GM12872 (cell line): ENCODE measurements around the gene SPTSSB.

Experiments used
- TF ChIP-seq, protein P1 (sequence below): IDR thresholded peaks from 3 replicates; pipeline ENCODE4 v1.5.1; 2011; ENCODE audit warnings: low read depth, mild to moderate bottlenecking, low read length, moderate library complexity; ENCODE audit not compliant: insufficient read depth

Gene SPTSSB

DNA sequence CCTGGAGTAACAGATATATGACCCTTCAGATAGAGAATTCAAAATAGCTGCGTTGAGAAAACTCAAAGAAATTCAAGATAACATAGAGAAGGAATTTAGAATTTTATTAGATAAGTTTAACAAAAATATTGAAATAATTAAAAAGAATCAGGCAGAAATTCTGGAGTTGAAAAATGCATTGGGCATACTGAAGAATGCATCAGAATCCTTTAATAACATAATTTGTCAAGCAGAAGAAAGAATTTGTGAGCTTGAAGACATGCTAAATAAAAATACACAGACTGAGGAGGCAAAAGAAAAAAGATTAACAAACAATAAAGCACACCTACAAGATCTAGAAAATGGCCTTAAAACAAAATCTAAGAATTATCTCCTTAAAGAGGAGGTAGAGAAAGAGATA, 50.5 kb downstream of the SPTSSB start:
- TF ChIP-seq, protein P1, sequence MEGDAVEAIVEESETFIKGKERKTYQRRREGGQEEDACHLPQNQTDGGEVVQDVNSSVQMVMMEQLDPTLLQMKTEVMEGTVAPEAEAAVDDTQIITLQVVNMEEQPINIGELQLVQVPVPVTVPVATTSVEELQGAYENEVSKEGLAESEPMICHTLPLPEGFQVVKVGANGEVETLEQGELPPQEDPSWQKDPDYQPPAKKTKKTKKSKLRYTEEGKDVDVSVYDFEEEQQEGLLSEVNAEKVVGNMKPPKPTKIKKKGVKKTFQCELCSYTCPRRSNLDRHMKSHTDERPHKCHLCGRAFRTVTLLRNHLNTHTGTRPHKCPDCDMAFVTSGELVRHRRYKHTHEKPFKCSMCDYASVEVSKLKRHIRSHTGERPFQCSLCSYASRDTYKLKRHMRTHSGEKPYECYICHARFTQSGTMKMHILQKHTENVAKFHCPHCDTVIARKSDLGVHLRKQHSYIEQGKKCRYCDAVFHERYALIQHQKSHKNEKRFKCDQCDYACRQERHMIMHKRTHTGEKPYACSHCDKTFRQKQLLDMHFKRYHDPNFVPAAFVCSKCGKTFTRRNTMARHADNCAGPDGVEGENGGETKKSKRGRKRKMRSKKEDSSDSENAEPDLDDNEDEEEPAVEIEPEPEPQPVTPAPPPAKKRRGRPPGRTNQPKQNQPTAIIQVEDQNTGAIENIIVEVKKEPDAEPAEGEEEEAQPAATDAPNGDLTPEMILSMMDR, result no peak

DNA sequence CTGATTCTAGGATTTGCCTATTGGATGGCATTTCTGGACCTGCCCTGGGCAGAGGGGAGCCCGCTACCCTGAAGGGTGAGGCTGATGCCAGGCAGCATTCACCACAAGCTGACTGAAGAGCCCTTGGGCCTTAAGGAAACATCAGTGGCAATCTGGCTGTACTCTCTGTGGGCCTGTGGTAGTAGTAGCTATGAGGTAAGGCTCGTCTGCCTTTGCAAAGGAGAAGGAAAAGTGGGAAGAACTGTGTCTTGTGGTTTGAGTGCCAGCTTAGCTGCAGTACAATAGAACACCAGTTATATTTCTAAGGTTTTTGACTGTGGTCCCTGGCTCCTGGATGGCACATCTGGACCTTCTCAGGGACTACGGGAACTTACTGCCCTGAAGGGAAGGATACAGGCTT, 51.5 kb downstream of the SPTSSB start:
- TF ChIP-seq, protein P1, result no peak

DNA sequence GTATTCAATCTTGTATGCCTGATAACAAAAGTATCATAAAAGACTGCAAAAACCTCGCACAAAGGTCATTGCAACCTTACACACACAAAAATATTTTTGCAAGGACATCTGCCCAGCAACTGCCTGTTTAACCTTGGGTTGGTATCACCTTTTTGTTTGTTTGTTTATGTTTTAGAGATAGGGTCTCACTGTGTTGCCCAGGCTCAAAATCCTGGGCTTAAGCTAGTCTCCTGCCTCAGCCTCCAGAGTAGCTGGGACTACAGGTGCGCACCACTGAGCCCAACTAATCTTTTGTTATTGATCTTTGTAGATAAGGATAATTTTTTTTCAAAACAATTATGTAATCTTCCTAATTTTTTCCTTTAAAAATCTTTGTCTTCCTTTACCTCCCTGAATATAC, 54.2 kb downstream of the SPTSSB start:
- TF ChIP-seq, protein P1, result no peak

GRCh38 chr3:161316006-161316689, 55.2 kb downstream of the SPTSSB start:
- TF ChIP-seq, protein P1, result no peak

DNA sequence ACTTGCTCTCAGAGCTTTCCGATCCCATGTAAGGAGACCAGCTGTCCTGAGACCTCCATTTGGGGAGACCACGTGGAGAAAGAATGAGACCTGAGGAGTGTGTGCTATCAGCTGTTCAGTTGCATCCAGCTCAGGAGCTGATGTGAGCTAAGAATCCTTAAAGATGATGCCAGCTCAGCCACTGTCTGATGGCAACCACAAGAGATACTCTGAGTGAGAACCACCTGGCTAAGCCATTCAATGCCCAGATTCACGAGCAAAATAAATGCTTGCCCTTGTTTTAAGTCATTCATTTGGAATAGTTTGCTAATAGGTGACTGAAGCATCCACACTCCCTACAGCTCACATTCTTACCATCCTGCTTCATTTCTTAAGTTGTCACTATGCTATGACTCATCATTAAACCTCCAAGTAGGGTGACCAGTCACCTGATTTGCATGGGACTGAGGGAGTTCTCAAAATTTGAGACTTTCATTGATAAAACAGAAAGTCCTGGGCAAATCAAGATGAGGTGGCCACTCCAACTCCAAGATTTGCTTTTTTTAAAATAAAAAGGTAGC, 56.4 kb downstream of the SPTSSB start:
- TF ChIP-seq, protein P1, result no peak

DNA sequence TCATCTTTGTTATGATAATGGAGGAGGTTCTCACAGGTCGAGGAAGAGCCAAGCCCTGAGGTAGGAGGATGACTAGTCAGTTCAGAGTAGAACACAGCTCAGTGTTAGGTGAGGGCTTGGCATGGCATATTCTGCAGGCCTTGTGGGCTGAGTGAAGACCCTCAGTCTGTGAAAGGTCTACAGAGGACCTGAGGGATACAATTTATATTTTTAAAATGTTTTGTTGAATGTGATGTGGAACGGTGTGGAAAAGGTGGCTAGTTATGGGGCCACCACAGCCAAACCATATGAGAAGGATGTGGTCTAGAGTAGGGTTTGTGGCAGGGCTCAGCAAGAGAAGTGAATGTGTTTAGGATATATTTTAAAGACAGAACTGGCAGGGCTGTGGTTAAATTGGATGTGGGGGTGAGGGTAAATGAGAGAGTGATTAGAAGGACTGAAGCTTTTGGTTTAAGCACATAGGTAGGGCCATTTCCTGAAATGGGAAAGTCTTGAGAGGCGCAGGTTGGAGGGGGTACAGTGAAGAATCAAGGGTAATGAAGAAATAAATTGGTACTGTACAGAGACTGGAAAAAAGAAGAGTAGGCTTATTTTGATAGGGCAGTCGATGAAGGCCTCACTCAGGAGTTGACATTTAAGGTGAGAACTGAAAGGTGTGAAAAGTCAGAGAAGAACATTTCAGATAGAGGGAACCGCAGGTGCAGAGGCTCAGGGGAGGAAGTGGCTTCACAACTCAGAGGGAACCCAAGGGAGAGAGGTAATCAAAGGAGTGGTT, 60.5 kb downstream of the SPTSSB start:
- TF ChIP-seq, protein P1, result no peak
